H1 (cell line): Measurements from ENCODE around the gene AGAP1. TPM values are rescaled to one million over a fixed set of nuclear protein-coding genes. Genes with fewer than 3 reads are reported as not detected.

Experiments
- PHF8 ChIP-seq: fragments of 200-600 bp; sonication (generic); conservative IDR thresholded peaks from 2 replicates; pipeline ENCODE4 v1.7.1; 2012; ENCODE audit warnings: low read depth, mild to moderate bottlenecking, inconsistent platforms, low read length, moderate library complexity
- SRF ChIP-seq: IDR thresholded peaks from 2 replicates; pipeline ENCODE4 v1.6.1; 2011; ENCODE audit warnings: mild to moderate bottlenecking, low read depth, low read length, moderate library complexity
- polyA plus RNA-seq, 7 experiments: library from polyadenylated mRNA; depleted of rRNA in 3 of 7; stranded (reverse) in 5 of 7; unstranded in 2 of 7; fragments of >200 nt in 5 of 7; fragments of 200-250 nt in 2 of 7; gene quantifications; 1 replicate in 5 of 7; 2 replicates in 1 of 7; 4 replicates in 1 of 7; pipeline versions ENCODE4 v1.2.1 to v1.2.3, GENCODE V29; 2011 to 2013; ENCODE audit warnings: missing spikeins in 2 of 7, mixed read lengths in 2 of 7
- total RNA-seq: library from RNA; stranded (reverse); fragmentation: NEBNext Ultra II Directional; extraction: Animal tissue kit (Norgen Biotek cat#: 25700); gene quantifications from 2 replicates; pipeline ENCODE4 v1.2.1, GENCODE V29; 2021
- TF ChIP-seq, protein P1 (sequence below): fragments of 300-600 bp; sonication (generic); IDR thresholded peaks from 2 replicates; pipeline ENCODE4 v1.7.1; 2012; ENCODE audit warnings: low read length, moderate library complexity, mild to moderate bottlenecking, inconsistent platforms; ENCODE audit not compliant: insufficient replicate concordance
- TF ChIP-seq, protein P2 (sequence below): IDR thresholded peaks from 2 replicates; pipeline ENCODE4 v1.6.1; 2012; ENCODE audit warnings: low read length, inconsistent platforms
- TF ChIP-seq, protein P3 (sequence below), 3 experiments: IDR thresholded peaks; 1 replicate in 2 of 3; 2 replicates in 1 of 3; pipeline versions ENCODE4 v1.5.1 to v1.6.1; 2011; ENCODE audit warnings: low read length in 3 of 3, mild to moderate bottlenecking in 3 of 3, inconsistent platforms in 2 of 3, low read depth in 1 of 3, moderate library complexity in 1 of 3; ENCODE audit not compliant: insufficient read depth in 1 of 3; ENCODE audit errors: control extremely low read depth in 1 of 3

The AGAP1 gene
- total and polyA plus RNA-seq, 2 of the 8 experiments (the other 6 are each of a cell fraction or from before 2014, with no cell fraction given) = 18.1 to 39.4 TPM

DNA sequence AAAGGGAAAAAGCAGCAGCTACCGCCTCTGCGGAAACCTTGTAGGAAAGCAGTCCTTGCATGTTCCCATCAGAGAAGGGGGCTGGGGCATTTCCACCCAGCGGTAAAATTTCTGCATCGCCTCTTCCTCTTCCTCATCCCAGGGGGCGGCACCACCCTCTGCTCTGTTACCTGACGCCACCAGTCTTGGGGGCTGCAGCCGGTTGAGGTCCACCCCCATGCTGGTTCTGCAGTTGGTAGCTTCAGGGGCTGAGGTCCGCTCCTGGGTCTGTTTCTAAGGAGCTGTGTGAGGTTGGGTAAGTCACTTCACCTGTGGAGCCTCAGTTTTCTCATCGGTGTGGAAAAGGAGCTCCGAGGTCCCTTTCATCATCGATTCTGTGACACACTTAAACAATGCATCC, 14.2 kb upstream of the AGAP1 start (continued):
- TF ChIP-seq, protein P1, sequence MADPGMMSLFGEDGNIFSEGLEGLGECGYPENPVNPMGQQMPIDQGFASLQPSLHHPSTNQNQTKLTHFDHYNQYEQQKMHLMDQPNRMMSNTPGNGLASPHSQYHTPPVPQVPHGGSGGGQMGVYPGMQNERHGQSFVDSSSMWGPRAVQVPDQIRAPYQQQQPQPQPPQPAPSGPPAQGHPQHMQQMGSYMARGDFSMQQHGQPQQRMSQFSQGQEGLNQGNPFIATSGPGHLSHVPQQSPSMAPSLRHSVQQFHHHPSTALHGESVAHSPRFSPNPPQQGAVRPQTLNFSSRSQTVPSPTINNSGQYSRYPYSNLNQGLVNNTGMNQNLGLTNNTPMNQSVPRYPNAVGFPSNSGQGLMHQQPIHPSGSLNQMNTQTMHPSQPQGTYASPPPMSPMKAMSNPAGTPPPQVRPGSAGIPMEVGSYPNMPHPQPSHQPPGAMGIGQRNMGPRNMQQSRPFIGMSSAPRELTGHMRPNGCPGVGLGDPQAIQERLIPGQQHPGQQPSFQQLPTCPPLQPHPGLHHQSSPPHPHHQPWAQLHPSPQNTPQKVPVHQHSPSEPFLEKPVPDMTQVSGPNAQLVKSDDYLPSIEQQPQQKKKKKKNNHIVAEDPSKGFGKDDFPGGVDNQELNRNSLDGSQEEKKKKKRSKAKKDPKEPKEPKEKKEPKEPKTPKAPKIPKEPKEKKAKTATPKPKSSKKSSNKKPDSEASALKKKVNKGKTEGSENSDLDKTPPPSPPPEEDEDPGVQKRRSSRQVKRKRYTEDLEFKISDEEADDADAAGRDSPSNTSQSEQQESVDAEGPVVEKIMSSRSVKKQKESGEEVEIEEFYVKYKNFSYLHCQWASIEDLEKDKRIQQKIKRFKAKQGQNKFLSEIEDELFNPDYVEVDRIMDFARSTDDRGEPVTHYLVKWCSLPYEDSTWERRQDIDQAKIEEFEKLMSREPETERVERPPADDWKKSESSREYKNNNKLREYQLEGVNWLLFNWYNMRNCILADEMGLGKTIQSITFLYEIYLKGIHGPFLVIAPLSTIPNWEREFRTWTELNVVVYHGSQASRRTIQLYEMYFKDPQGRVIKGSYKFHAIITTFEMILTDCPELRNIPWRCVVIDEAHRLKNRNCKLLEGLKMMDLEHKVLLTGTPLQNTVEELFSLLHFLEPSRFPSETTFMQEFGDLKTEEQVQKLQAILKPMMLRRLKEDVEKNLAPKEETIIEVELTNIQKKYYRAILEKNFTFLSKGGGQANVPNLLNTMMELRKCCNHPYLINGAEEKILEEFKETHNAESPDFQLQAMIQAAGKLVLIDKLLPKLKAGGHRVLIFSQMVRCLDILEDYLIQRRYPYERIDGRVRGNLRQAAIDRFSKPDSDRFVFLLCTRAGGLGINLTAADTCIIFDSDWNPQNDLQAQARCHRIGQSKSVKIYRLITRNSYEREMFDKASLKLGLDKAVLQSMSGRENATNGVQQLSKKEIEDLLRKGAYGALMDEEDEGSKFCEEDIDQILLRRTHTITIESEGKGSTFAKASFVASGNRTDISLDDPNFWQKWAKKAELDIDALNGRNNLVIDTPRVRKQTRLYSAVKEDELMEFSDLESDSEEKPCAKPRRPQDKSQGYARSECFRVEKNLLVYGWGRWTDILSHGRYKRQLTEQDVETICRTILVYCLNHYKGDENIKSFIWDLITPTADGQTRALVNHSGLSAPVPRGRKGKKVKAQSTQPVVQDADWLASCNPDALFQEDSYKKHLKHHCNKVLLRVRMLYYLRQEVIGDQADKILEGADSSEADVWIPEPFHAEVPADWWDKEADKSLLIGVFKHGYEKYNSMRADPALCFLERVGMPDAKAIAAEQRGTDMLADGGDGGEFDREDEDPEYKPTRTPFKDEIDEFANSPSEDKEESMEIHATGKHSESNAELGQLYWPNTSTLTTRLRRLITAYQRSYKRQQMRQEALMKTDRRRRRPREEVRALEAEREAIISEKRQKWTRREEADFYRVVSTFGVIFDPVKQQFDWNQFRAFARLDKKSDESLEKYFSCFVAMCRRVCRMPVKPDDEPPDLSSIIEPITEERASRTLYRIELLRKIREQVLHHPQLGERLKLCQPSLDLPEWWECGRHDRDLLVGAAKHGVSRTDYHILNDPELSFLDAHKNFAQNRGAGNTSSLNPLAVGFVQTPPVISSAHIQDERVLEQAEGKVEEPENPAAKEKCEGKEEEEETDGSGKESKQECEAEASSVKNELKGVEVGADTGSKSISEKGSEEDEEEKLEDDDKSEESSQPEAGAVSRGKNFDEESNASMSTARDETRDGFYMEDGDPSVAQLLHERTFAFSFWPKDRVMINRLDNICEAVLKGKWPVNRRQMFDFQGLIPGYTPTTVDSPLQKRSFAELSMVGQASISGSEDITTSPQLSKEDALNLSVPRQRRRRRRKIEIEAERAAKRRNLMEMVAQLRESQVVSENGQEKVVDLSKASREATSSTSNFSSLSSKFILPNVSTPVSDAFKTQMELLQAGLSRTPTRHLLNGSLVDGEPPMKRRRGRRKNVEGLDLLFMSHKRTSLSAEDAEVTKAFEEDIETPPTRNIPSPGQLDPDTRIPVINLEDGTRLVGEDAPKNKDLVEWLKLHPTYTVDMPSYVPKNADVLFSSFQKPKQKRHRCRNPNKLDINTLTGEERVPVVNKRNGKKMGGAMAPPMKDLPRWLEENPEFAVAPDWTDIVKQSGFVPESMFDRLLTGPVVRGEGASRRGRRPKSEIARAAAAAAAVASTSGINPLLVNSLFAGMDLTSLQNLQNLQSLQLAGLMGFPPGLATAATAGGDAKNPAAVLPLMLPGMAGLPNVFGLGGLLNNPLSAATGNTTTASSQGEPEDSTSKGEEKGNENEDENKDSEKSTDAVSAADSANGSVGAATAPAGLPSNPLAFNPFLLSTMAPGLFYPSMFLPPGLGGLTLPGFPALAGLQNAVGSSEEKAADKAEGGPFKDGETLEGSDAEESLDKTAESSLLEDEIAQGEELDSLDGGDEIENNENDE = no peak
- TF ChIP-seq, protein P2, sequence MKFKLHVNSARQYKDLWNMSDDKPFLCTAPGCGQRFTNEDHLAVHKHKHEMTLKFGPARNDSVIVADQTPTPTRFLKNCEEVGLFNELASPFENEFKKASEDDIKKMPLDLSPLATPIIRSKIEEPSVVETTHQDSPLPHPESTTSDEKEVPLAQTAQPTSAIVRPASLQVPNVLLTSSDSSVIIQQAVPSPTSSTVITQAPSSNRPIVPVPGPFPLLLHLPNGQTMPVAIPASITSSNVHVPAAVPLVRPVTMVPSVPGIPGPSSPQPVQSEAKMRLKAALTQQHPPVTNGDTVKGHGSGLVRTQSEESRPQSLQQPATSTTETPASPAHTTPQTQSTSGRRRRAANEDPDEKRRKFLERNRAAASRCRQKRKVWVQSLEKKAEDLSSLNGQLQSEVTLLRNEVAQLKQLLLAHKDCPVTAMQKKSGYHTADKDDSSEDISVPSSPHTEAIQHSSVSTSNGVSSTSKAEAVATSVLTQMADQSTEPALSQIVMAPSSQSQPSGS = no peak
- no peak for TF ChIP-seq SRF
- TF ChIP-seq, protein P3, sequence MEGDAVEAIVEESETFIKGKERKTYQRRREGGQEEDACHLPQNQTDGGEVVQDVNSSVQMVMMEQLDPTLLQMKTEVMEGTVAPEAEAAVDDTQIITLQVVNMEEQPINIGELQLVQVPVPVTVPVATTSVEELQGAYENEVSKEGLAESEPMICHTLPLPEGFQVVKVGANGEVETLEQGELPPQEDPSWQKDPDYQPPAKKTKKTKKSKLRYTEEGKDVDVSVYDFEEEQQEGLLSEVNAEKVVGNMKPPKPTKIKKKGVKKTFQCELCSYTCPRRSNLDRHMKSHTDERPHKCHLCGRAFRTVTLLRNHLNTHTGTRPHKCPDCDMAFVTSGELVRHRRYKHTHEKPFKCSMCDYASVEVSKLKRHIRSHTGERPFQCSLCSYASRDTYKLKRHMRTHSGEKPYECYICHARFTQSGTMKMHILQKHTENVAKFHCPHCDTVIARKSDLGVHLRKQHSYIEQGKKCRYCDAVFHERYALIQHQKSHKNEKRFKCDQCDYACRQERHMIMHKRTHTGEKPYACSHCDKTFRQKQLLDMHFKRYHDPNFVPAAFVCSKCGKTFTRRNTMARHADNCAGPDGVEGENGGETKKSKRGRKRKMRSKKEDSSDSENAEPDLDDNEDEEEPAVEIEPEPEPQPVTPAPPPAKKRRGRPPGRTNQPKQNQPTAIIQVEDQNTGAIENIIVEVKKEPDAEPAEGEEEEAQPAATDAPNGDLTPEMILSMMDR (IDR thresholded peaks at IDR 0.05; ENCODE audit: control extremely low read depth in 1 of 3, insufficient read depth in 1 of 3, low read depth in 1 of 3, low read length in 3 of 3) = no peak
- no peak for TF ChIP-seq PHF8
